ENCODE results near the gene PPFIBP1.

PPFIBP1 gene

DNA sequence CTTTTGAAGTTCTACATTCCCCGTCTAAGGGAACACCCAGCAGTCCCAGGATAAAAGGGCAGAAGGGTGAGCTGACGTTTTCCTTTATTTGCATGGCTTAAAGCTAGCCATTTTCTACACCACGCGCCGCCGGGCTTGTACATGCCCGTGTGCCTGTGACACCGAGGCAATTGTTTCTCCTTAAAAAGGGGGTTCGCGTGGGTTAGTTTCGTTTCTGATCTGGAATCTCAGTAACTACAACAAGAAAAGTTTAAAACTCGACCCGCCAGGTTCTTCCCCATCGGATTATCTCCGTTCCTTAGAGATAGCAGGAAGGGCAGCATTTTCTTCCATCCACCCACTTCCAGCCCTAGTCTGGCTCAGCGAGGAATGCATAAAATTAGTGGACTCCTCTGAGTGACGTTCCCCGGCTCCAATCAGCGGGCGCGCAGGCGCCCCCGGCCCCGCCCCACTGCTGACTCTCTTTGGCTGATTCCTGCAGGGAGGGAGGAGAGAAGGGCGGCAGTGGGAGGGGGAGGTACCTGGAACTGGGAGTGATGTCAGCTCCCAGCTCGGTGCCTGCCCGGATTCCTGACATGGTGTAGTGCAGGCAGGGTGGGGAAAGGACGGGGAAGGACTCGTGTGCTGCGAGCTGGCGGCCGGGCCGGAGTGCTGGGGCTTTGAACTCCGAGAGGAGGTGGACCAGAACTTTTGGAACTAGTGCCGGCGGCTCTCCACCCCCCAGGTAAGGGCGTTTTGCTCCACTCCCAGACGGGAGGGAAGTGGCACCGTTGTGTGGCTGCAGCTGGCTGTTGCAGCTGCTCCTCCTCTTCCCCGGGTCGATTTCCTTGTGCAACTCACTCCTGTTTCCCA lies at the start of gene PPFIBP1:
Gene PPFIBP1, plus strand, starts transcription at position 565 of the 852 bp plus-strand sequence. CDS start 109,191 bp downstream, outside the sequence.
- in situ Hi-C loops (cut with HindIII; ENCODE audit: low sequenced_read_pairs) = no loop called here

DNA sequence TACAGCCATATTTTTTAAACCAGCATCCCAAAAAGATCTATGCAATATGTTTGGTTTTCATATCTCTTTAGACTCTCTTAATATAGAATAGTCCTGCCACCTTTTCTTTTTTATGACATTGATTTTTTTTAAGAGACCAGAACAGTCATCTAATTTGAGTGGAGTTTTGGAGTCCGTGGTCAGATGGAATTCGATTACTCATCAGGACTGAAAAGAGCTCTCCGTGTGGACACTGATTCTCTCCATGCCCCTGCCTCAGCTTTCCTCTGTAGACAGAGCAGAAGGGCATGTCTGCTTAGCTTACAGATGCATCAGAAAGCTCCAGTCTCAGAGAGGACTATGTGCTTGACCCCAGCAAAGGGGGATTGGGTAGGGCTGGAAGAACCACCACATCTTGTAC lies 49.7 kb upstream of the PPFIBP1 start:
- in situ Hi-C loops (cut with HindIII; ENCODE audit: low sequenced_read_pairs) = no loop called here

DNA sequence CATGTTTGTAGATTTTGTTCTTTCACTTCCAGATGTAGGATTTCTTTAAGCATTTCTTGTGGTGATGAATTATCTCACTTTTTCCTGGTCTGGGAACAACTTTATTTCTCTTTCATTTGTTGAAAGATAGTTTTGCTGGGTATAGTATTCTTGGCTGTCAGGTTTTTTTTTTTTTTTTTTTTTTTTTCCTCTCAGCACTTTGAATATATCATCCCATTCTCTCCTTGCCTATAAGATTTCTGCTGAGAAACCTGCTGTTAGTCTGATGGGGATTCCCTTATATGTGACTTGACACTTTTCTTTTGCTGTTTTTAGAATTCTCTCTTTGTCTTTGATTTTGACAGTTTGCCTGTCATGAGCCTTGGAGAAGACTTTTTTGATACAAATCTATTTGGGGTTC lies 47.0 kb upstream of the PPFIBP1 start:
- in situ Hi-C loops (cut with HindIII; ENCODE audit: low sequenced_read_pairs) = no loop called here

DNA sequence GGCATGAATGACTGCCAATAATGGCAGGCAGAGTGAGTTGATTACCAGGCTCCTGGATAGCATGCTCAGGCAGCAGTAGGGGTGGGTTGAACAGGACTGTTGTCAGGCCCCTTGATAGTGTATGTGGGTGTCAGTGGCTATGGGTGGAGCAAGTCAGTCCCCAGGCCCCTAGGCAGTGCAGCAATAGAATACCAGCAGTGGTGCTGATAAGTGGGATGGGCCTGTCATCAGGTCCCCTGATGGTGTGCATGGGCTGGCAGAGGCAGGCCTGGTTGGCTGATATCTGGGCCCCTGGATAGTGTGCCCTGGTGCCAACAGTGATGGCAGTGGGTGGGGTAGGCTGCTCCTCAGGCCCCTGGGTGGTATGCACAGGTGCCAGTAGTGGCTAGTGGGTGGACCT lies 45.1 kb upstream of the PPFIBP1 start:
- in situ Hi-C loops (cut with HindIII; ENCODE audit: low sequenced_read_pairs) = no loop called here

DNA sequence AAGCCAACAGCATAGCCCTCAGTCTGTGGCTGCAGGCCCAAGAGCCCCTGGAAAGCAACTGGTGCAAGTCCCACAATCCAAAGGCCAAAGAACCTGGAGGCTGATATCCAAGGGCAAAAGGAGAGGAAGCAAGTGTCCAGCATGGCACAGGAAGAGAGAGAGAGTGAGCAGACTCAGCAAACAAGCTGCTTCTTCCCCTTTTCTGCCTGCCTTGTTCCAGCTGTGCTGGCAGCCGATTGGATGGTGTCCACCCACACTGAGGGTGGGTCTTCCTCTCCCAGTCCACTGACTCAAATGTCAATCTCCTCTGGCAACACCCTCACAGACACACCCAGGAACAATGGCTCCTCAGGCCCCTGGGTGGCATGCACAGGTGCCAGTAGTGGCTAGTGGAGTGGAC lies 44.0 kb upstream of the PPFIBP1 start:
- in situ Hi-C loops (cut with HindIII; ENCODE audit: low sequenced_read_pairs) = no loop called here

DNA sequence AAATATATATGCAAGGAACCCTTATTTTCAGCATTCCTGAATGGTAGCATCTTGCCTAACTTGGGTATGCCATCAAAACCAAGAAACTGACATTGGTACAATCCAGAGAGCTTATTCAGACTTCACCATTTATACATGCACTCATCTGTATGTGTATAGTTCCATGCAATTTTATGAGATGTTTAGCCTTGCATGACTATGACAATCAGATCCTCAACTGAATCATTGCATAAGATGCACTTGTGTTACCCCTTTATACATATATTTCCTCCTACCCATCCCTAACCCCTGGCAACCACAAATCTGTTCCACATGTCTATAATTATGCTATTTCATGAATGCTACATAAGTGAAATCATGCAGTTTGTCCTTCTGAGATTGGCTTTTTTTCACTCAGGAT lies 37.0 kb upstream of the PPFIBP1 start:
- in situ Hi-C loops (cut with HindIII; ENCODE audit: low sequenced_read_pairs) = no loop called here

DNA sequence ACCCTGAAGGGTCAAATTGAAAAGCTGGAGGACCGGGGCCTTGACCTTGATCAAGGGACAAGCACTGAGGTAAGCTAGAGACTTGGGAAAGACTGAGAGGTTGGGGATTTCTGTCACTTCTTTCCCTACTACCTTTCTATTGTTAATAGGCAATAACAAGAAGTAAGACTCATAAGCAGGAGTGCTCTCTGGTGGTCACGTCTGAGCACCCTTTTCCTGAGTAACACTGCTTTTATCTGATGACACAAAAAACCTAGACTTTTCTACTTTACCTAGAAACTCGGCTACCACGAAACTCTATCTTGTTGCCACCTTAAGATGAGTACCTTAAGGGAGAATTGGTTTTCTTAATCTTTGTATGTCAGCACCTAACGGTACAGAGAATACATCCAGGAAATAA lies 35.5 kb upstream of the PPFIBP1 start:
- in situ Hi-C loops (cut with HindIII; ENCODE audit: low sequenced_read_pairs) = no loop called here

DNA sequence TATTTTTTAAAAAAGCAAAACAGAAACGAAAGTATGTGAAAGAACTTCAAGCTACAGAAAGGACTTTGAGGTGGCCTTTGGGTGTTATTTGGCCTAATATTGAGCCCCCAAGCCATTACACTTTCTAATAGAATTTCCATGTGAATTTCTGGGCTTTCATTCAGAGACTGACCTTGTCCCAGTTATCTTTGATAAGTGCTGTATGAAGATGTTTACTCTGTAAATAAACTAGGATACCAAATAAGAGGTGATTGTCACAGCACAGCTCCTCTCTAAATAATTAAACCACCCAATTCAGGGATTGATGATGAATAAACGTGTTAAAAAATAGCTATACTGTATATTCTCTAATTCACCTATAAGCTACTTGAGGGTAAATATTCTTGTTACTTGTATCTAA lies 32.8 kb upstream of the PPFIBP1 start:
- in situ Hi-C loops (cut with HindIII; ENCODE audit: low sequenced_read_pairs) = no loop called here

DNA sequence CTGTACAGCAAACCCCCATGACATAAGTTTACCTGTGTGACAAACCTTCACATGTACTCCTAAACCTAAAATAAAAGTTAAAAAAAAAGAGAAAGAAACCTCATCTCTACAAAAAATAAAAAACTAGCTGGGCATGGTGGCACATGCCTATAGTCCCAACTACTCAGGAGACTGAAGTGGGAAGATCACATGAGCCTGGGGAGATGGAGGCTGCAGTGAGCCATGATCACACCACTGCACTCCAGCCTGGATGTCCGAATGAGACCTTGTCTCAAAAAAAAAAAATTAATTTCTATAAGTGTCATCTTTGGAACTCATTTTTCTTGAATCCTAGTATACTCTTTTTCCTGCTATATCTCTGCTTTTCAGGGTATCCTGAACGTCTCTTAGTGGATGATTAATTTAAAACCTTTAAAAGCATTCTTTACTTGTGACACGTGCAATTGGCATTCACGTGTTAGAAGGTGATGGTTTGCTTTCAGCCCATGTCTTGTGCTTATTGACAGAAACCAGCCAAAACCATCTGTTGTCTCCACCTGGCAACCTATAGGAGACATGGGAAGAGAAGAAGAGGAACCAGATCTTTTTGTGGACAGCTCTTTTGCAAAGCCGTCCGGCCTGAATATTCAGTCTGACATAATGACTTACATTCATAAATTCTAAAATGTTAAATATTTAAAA lies 30.6 kb upstream of the PPFIBP1 start:
- in situ Hi-C loops (cut with HindIII; ENCODE audit: low sequenced_read_pairs) = no loop called here

DNA sequence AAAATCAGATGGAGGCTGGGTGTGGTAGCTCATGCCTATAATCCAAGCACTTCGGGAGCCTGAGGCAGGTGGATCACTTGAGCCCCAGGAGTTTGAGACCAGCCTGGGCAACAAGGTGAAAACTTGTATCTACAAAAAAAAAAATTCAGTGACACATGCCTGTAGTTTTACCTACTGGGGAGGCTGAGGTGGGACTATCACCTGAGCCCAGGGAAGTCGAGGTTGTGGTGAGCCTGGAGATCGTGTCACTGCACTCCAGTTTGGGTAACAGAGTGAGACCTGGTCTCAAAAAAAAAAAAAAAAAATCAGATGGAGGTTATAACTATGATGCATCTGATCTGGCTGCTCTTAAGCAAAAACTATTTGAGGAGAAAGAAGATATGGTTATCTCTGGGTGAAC lies 26.6 kb upstream of the PPFIBP1 start:
- in situ Hi-C loops (cut with HindIII; ENCODE audit: low sequenced_read_pairs) = no loop called here

DNA sequence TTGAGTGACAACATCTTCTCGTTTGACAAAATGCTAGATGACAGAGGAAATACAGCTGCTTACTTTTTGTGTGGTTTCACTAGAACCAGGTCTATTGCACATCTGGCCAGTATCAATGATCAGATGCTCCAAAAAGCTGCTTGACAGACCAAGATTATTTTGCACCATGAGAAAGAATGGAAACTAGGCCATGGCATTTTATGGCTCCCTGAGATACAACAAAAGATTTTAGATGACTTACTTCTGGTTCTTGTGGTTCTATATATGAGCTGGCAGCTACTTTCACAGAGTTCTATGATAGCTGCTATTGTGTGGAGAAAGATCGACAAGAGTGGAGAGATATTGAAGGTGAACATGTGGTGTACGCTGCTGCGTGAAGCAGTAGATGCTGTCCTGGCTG lies 25.9 kb upstream of the PPFIBP1 start:
- in situ Hi-C loops (cut with HindIII; ENCODE audit: low sequenced_read_pairs) = no loop called here

DNA sequence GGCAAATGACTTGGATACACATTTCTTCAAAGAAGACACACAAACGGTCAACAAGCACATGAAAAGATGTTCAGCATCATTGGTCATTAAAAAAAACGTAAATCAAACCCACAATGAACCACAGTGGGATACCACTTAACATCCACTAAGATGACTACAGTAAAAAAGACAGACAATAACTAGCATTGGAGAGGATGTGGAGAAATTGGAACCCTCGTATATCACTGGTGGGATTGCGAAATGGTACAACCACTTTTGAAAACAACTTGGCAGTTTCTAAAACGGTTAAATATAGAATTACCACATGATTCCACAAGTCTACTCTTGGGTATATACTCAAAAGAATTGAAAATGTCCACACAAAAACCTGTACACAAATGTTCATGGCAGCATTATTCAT lies 25.2 kb upstream of the PPFIBP1 start:
- in situ Hi-C loops (cut with HindIII; ENCODE audit: low sequenced_read_pairs) = no loop called here

DNA sequence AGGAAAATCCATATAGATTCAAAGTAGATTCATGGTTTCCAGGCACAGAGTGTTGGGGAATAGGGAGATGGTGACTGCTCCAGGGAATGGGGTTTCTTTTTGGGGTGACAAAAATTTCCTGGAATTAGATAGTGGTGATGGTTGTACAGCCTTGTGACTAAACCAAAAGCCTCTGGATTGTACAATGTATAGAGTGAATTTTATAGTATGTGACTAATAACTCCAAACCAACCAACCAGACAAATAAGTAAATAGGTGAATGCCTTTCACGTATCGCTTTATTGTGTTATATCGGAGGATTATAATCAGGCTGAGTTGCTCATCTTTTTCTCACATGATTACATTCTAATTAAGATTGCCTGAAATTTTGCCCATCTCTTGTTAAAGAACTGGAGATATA lies 24.6 kb upstream of the PPFIBP1 start:
- in situ Hi-C loops (cut with HindIII; ENCODE audit: low sequenced_read_pairs) = no loop called here

DNA sequence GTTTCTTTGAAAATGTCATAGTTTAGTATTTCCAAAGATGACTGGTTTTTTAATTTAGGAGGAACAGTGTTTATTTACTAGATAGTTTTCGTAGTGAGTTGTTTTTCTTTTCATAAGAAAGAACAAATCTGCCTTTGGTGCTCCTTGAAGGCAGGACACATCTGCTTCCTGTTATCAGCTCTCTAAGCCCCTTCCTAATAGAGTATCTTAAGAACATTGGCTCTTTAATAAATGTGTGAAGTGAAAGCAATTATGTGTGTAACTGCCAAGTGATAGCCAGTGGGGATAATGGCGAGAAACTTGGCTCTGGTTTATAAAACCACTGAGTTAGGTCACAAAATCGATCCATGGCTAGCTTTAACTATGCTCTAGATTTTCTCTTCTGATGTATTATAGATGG lies 23.5 kb upstream of the PPFIBP1 start:
- in situ Hi-C loops (cut with HindIII; ENCODE audit: low sequenced_read_pairs) = no loop called here

DNA sequence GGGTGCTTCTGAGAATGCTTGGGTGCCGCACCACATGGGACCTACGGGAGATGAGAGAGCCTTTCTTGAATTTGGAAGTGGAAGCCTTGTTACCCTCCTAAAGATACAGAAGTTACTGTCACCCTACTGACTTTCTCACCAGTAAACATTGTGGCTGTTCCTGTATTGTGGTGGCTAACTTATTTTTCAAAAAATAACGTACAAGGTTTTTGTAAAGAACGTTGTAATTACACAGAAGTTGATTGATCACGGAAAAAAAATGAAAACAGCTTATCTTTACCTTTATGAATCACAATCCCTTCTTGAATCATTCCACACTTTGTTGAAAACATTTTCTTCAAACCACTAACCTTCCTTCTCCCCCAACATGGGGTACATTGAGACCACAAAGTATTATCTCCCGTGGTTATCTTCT lies 22.0 kb upstream of the PPFIBP1 start:
- in situ Hi-C loops (cut with HindIII; ENCODE audit: low sequenced_read_pairs) = no loop called here

DNA sequence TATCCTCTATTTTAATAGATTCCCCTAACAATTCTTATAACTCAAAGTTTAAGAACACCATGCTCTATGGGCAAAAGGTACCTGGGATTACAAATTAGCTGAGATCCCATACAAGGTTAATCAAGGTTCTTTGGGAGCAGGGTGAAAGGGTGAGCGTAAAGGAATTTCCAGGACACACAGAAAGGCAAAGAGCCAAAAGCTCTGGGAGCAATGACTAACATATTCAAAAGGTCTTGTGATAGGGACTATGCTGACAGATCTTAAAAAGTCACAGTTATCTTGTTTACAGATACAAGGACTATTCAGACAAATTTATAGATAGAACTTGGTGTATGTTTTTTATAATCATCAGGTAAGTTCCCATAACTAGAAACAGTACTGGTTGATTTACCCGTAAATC lies 19.5 kb upstream of the PPFIBP1 start:
- in situ Hi-C loops (cut with HindIII; ENCODE audit: low sequenced_read_pairs) = no loop called here

DNA sequence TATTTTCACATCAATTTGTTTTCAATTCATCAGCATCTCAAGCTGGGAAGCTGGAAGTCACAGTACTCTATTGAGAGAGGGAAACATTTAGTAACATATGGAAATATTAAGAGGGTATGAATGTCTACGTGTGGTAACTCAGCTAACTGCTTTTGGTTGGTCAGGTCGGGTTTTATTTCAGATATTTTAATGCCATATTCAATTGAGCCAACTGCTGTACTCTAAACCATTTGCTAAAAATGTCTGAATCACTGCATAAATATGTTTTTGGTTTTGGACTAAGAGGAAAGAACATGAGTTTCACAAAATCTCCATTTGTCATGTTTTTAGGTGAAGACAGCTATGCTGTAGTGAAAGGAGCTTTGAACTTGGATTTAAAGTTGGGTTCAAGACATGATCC lies 18.9 kb upstream of the PPFIBP1 start:
- in situ Hi-C loops (cut with HindIII; ENCODE audit: low sequenced_read_pairs) = loop anchor here (5.0 kb wide), 1 partner anchor 53 kb away; no protein-coding TSS in a partner anchor

DNA sequence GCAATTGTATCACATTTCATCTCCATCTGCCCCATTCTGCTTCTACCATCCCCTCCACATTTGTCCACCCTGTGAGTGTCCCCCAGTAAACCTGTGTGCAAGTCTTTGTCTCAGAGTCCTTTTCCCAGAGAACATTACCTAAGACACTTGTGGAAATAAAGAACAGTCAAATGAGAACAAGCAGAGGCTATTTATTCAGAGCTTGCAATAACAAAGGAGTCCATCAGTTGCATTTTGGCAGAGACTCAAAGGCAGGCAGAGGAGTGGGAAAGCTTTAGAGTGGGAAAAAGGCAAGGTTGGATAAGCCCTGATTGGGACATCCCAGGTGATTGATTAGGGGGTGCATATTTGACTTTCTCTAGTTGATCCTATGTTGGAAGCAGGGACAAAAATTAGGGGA lies 18.2 kb upstream of the PPFIBP1 start:
- in situ Hi-C loops (cut with HindIII; ENCODE audit: low sequenced_read_pairs) = loop anchor here (5.0 kb wide), 1 partner anchor 53 kb away; no protein-coding TSS in a partner anchor

DNA sequence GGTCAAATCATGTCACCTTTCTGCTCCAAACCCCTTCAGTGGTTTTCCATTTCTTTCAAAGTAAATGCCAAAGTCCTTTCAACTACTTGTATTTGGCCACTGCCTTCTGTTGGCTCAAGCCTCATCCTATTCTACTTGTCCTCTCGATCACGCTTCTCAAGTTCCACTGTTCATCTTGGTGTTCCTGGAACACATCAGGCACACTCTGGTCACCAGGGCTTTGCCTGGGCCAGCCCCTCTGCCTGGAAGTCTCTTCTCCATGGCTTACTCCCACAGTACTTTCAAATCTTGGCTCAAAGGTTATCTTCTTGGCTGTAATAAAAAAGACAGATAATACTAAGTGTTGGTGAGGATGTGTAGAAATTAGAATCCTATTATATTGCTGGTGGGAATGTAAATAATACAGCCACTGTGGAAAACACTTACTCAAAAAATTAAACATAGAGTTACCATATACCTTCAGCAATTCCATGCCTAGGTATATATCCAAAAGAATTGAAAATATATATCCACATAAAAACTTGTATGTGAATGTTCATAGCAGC lies 17.3 kb upstream of the PPFIBP1 start:
- in situ Hi-C loops (cut with HindIII; ENCODE audit: low sequenced_read_pairs) = loop anchor here (5.0 kb wide), 1 partner anchor 54 kb away; no protein-coding TSS in a partner anchor

DNA sequence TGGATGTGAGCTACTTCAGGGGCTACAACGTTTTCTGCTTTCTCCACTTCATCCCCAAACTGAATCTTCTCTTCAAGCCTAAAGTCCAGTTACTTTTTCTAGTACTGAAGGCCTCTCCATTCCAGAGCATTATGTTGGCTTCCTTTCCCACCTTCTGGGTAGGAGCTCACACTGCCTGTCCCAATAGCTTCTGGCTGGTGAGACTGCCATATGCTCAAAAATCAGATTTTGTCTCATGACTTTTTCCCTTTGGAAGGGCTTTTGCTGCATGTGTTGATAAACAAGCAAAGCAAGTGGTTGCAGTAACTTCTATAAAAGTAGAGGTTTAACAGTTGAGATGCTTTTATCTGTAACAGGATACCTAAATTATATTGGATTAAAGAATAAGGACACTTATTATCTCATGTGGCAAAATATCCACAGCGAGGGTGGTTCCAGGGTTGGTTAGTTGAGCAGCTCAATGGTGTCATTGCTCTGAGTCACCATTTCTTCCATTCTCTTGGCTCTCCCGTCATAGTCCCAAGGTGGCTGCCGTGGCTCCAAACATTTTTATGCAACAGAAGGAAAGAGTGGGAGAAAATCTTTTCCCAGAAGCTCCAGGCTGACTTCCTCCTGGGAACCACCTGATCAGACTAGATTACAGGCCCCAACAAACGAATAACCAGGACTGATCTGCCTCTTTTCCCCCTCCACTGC lies 15.1 kb upstream of the PPFIBP1 start:
- in situ Hi-C loops (cut with HindIII; ENCODE audit: low sequenced_read_pairs) = loop anchor here (5.0 kb wide), 1 partner anchor 57 kb away; no protein-coding TSS in a partner anchor

All from endothelial cell of hepatic sinusoid (primary cell).